GM21381 (cell line): Measurements from ENCODE around the gene JADE1.

Experiments
- ATAC-seq: cut with Tn5 transposase; IDR thresholded peaks from one replicate; pipeline ENCODE4 v1.9.1; 2021; ENCODE audit warnings: mild to moderate bottlenecking, moderate library complexity; ENCODE audit not compliant: unreplicated experiment

JADE1 gene

DNA sequence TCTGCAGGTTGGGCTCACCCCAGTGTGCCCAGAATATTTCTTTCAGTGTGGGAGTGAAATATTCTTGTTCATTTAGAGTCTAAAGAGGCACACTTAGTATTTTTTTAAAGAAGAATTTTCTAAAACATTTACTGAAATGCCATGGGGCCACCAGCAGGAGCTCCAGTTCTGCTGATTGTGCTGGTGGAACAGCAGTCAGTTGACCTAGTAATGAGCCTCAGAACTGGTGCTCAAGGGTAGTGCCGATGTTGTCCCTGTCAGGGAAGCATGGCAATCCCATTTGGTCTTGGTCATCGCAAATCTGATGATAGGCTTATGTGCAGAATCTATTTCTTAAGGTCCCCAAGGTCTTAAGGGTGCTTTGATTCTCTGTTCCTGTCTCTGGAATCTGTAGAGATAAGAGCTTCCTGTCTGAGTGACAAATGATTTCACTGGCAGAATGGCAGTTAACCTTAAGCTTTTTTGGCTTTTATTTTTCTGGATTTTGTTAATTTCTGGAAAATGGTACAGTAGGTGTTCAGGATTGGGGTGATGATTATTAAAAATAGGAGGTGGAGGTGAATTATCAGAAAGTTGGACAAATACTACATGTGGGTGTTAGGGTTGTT lies 31.3 kb downstream of the JADE1 start:
- no peak for ATAC-seq

DNA sequence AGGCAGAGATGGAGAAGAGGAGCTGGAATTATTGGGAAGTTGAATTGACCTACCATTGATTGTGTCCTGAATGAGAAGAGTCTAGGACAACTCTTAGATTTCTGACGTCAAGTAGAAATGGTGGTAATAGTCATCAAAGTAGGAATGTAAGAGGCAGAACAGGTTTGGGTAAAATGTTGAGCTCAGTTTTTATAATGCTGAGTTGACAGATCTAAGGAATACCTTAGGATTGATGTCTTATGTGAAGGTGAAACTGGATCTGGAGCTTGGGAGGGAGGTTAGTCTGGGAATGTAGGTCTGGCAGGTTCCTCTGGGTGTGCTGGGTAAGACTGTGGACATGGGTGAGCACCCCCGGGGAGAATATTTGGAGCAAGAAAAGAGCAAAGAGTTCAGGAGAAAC lies 31.9 kb downstream of the JADE1 start:
- no peak for ATAC-seq

DNA sequence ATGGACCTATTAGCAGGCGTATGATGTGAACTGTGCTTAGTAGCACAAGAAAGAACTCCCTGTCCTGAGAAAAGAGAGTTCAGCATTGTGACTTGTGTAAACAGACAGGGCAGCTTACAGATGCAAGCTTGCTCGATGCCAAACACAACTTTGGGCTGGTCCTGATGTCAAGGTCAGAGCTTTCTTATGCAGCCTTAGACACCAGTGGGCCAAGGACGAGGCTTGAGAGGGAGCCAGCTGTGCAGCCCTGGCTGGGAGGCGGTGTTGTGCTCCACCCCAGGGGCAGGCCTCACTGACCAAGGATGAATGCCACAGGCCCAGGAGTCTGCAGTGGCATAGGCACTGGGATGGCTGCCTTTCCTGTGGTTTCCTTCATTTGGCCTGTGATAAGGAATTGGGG lies 35.4 kb downstream of the JADE1 start:
- no peak for ATAC-seq

DNA sequence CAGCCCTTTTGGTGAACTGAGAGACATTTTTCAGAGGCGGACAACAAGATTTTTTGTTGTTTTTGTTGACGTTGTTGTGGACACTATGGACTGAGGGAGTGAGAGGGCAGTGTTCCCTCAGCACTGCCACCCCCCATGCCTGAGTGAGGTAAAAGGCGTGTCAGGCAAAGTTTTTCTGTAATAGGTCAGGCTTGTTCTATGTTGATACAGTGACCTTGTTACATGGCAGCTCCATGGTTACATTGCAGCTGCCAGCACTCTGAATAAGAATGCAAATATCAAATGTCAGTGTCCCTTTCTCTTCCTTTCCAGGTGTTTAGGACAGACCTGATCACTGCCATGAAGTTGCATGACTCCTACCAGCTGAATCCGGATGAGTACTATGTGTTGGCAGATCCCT lies 36.6 kb downstream of the JADE1 start:
- no peak for ATAC-seq

DNA sequence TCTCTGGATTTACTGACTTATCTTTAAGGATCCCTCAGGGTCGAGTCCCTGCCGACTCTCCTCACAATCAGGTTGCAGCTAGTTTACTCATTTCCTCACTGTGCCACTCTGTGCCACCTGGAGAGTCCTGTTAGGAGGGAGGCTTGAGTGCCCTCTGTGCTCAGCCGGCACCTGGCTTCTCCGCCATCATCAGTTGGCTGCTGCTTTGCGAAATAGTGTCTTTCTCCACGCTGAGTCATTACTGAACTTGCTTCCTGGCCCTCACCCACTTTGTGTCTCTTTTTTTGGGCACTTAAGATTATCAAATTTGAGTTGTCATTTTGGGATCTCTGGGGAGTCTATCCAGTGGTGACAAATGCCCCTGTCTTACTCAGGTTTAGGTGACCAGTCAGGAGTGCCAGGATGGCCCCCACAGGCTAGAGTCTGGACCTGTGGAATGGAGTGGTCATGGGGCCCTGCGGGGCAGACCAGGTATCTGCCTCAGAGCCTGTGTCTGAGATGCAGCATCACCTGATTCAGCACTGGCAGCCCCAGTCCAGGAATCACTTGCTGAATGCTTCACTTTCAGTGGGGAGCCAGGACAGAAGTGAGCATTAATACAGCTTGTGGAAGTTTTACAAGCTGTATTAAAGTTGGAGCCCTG lies 37.7 kb downstream of the JADE1 start:
- no peak for ATAC-seq

DNA sequence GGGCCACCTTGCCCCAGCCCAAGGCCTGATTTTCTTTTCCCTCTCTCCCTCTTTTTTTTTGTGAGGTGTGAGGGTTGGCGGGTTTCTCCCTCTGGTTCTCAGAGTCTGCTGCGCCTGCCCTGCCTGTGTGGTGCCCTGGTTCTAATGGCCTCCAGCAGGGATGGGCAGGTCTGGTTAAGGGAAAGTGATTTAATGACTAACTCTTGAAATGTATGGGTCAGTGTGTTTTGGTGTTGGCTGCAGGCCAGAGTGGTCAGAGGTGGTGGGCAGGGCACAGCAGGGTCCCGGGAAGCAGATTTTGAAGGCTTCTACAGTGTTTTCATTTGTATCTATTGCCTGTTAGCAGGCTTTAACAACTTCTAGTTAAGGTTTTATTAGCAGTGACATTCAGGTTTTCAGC lies 39.0 kb downstream of the JADE1 start:
- ATAC-seq: no peak

DNA sequence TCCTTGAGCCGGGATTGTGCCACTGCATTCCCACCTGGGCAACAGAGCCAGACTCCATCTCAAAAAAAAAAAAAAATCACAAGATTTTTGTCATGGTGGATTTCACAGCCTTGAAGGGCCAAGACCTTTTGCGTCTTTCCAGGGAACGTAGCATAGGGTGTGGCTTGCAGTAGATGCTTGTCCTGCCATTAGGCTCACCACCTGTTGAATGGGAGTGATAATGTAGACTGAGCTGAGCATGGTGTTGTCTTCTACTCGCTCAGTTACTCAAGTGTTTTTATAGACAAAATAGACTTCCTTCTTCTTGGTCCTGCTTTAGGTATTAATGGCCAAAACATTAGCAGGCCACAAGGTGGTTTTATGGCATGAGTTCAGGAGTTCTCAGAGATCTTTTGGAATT lies 40.8 kb downstream of the JADE1 start:
- ATAC-seq: no peak

DNA sequence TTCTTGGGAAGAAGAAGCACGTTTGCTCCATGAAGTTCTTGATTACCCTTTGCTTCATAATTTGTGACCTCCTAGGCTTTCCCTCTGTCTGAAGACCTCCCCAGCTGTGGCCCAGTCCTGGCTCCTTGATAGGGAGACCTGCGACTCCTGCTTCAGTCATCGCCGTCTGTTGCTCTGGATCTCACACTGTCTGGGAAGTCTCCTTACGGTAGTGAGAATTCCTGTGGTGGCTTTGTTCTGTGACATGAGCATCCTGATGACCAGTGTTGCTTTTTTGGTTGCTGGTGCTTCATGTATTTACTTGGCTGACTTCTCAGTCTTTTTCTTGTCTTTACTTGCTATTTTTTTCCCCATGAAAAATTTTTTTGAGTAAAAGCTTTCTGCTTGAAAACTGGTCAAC lies 44.2 kb downstream of the JADE1 start:
- no peak for ATAC-seq

DNA sequence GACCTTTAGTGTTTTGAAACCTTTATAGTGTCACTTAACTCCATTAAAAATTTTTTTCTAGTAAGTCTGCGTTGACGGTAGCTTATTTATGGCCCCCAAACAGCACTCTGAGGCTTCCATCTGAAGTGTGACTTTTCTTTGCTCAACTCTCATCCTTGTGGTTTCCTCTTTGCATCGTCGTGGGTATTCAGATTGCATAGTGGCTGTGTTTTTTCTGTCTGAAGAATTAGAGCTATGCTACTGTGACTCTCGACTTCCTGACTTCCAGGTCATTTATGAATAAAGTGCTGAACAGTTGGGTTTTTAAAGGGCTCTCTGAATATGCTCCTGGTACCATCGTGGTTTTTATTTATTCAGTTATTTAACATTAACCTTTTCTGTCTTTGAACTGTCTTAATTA lies 44.9 kb downstream of the JADE1 start:
- peak; percentile 92 for ATAC-seq

DNA sequence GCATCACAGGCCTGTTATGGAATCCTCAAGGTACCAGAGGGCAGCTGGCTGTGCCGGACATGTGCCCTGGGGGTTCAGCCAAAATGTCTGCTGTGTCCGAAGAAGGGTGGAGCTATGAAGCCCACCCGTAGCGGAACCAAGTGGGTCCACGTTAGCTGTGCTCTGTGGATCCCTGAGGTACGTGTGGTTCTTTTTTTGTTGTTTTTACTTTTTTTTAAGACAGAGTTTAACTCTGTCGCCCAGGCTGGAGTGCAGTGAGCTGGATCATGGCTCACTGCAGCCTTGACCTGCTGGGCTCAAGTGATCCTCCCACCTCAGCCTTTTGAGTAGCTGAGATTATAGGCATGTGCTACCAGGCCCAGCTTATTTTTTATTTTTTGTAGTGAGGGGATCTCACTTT lies 46.1 kb downstream of the JADE1 start:
- no peak for ATAC-seq

DNA sequence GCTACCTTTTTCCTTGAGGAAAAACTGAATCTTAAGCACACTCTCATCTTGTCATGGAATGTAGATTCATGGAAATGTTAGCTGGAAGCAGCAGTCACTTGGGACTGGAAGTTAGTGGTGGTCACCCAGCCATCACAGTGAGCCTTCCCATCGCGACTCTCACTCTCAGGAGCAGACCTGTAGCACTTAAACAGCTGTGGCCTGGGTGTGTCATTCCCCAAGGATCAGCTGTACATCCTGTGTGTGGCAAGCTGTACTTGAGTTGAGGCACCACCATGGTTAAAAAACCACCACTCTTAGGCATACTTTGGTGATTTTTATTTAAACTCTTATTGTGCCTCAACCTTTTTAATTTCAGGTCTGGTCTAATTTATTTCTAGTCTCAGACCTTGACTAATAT lies 46.7 kb downstream of the JADE1 start:
- ATAC-seq: no peak

DNA sequence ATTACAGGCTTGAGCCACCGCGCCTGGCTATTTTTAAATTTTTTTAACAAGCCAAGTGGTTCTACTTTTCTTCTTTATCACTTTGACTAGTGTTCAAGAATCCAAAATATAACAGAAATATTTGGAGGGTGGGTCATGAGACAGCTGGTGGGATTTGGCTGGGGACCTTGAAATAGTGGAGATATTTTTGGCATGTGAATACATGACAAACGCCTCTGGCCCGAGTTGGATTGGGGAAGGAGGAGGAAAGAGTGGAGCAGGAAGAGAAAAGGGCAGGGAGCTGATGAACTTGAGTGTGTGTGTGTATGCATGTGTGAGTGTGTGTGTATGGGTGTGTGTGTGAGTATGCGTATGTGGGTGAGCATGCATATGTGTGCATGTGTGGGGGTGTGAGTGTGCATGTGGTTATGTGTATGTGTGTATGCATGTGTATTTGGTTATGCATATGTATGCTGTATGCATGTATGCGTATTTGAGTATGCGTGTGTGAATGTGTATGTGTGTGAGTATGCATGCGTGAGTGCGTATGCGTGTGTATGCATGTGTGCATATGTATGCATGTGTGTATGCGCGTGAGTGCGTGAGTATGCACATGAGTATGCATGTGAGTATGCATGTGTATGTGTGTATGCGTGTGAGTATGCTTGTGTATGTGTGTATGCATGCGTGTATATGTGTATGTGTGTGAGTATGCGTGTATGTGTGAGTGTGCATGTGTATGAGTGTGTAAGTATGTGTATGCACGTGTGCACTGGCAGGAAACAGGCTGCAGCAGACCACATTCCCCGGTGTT lies 49.6 kb downstream of the JADE1 start:
- no peak for ATAC-seq

DNA sequence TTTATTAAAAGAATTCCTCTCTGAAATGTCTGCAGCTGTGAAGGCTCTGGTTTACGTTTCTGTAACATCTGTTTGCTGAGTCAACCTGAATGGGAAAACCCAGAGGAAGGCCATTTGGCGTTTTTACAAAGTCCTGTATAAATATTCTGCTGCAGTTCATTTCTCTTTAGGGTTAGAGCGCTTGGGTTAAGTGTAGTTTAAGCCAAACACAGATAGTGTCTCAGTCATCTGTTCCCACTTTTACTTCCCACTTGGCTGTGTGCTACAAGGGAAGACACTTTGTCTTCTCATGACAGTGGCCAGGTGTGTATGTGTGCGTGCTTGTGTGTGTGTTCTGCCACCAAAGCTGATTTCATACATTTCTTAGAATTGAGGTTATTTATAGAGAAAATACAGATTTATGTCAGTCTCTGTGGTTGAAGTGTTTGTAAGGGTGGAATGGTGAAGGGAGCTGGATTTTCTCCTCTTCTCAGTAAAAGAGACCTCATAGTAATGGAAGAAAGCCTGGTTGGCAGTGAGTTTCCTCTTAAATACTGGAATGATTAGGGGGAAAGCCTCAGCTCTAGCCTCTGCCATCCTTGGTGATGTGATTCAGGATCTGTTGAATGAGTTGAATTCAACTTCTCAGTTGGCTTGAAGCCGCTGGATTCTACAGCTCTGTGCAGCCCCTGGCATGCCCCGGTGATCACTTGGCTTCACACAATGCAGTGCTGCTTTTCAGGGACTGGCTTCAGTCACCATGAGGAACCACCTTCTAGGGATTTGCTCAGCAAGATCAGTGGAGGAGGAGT lies 50.6 kb downstream of the JADE1 start:
- ATAC-seq: no peak

DNA sequence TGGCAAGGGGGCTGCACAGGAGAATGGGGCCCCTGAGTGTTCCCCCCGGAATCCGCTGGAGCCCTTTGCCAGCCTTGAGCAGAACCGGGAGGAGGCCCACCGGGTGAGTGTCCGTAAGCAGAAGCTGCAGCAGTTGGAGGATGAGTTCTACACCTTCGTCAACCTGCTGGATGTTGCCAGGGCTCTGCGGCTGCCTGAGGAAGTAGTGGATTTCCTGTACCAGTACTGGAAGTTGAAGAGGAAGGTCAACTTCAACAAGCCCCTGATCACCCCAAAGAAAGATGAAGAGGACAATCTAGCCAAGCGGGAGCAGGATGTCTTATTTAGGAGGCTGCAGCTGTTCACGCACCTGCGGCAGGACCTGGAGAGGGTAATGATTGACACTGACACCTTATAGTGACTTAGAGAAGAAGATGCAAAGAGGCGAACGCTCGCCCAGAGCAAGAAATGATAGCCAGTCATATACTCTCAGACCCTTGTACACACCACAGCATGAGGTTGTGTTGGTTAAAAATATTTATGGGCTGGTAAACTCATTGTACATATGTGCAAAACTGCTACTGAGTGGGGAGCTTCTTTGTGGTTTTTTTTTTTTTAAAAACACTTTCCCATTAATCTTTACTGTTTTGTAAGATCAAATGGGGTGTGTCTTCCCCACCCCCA lies 52.5 kb downstream of the JADE1 start:
- no peak for ATAC-seq

DNA sequence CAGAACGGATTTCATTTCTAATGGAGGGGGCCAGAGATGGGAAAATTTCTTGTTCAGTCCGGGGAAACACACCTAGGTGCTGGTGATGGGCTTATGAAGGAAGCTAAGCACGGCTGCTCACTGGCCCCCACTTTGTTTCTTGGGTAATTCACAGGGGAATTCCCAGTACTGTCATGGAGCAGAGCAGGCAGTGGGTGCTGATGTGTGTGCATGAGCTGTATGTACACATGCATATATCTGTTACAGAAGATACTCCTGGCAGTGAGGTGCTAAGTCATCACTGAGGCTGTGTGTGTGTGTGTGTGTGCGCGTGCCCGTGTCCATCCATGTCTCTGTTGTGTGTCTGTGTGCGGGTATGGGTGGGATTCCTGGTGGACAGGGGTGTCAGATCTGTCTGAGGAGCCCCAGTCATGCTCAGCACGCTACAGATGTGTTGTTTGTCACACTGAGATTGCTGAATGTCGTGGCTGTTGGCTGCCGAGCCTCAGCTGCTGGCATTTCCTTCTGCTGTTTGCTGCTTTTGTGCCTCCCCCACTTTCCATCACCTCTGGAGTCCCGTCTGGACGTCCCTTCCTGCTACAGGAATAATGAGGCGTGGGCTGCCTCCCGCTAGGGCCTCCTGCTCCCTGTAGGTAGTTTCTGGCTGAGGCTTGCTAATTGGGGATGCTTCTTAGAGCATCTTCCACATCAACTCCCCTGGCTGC lies 53.3 kb downstream of the JADE1 start:
- ATAC-seq: peak; percentile 54

DNA sequence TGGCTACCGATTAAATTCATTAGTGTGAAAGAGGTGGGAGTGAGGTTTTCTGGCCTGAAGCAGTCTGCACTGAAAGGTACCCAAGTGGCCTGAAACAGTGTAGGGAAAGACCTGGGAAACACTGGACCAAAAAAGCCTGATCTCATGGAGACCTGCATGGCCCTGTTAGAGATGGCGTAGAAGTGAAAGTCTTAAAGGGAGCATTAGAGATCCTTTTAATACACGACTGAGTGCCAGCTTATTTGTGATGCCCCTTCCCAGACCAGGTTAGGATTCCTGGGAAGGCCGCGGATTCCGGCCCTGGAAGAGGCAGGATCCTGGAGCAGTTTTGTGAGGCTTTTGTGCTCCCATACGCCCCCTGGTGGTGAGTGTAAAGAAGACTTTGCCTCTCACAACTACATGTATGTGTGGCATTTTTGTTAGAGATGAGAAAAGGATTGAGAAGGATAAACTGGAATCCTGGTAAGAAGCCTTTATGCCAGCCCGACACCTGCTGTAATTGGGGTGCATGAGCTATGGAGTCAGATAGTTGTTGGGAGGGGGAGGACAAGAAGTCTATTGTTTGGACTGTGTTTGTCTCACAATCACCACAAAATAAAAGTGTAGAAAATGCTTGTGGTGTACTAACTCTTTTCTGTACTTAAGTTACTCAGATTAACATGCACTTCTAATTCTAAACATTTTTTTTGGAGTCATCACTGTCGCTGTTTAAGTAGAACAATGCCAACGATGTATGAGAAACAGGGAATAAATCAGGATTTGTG lies 54.0 kb downstream of the JADE1 start:
- peak; percentile 37 for ATAC-seq

DNA sequence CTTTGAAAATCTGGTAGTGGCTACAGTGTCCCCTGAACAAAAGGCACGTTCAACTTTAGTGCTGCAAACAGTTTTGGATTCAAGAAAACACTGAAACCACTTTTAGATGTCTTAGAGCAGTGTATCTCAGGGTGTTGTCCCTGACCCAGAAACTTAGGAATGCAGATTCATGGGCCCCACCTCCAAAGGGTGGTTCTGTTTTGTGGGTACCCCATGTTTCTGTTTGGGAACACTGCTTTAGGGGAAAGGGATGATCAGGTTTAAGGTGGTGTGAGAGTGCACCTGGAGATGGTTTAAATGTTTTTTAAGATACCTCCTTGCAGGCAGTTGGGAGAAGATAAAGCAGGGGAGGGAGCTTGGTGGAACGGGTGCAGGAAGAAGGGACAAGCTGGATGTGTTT lies 55.6 kb downstream of the JADE1 start:
- no peak for ATAC-seq

DNA sequence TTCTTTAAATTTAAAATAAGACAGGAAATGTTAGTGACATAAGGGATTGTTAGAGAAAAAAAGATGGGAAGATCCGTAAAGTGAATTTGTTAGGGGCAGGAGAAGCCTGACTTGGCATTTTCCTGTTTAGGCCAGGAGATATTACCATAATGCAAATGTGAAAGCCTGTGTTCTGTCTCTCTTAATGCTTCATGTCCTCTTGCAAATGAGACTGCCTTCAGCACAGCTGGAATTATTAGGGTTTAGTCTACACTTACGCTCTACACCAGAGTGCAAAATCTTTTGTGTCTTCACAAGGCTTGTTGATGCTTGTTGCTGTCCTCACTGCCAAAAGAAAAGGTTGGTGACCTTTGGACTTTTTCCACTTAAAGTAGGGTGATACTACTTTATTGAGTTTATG lies 56.8 kb downstream of the JADE1 start:
- no peak for ATAC-seq

DNA sequence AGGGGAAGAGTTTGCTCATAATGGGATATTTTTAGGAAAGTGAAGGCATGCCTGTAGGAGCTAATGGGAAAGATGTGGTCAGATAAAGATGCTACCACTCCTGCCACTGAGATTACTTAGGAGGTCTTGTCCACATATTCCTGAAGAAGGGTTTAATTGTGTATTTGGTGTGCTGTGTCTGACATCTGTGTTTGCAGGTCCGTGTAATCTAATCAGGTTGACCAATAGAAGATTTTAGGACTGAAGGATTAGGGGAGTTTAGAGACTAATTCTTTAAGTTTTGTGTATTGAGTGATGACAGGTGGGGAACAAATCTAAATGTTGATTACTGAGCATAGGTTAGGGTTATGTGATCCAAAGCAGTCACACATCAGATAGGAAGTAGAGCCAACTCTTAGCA lies 57.2 kb downstream of the JADE1 start:
- no peak for ATAC-seq

DNA sequence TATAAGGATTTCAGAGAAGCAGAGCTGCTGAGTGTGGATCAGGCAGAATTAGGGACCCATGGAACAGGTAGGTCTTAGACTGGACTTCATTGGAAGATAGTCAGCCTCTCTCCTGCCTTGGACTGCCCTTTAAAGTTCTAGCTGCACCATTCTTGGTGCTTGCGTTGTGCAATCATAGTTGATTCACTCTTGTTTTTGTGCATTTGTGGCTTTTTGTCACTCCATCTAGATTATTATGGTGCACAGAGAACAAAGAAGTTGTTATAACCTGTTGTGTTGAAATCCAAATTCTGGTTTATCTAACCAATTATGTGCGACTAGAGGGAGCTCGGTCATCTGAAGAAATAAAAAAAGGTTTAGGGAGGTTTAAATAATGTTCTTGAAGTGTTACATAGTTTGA lies 59.3 kb downstream of the JADE1 start:
- ATAC-seq: no peak
